ENCODE measurements around the gene MUSK.
"Not testable (repeated sequence)": the region's sequence is repeated elsewhere in the genome, so short reads cannot be mapped to it uniquely, and the experiment has no call there.

MUSK gene

GRCh38 chr9:110669433-110669832 lies 842 bp downstream of the MUSK start:
- Mint-ChIP-seq H3K36me3 (no peaks in the 10 kb centered on the region), H3K4me1 (no peaks in the 10 kb centered on the region), H3K27ac (no peak overlapping the region), H3K4me3 (no peak overlapping the region), H3K9me3 (peaks cover 3% of the 10 kb centered on the region)
- DNase-seq (ENCODE audit: low spot score in 2 of 2) (no peak), ATAC-seq (no peak)

- no peak overlapping the region for H3K4me3 Mint-ChIP-seq
- H3K27ac Mint-ChIP-seq = no peak overlapping the region
- DNase-seq (ENCODE audit: low spot score in 2 of 2) = no peak
- peaks cover 4% of the 10 kb centered on the region for H3K9me3 Mint-ChIP-seq
- no peaks in the 10 kb centered on the region for H3K4me1 Mint-ChIP-seq
- H3K36me3 Mint-ChIP-seq = no peaks in the 10 kb centered on the region
- ATAC-seq = no peak
Measured at GRCh38 chr9:110671849-110672248, 3.3 kb downstream of the MUSK start.

DNA sequence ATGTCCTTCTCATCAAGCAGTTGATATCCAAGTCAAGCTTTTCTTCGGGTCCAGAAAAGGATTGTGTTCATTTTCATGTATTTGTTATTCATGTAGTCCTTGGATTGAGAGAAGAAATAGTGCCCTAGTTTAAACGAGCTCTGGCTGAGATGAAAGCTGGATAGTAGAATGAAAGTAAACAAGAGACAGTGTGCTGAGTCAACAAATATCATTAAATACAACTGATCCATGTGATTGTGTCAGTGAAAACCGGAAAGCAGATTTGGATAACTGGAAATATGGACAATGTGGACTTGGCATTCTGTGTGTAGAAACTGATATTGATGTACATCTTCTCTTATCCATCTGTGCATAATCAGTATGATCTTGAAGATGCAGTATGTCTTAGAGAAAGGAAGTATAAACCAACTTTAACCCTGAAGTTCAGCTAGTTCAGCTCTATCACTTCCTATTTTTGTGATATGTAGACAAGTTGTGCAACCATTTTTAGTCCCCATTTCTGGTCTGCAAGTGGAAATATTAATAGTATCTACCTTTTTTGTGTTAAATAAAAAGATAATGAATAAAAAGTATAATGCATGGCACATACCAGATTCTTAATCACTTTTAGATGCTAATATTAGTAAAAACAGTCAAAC lies 4.4 kb downstream of the MUSK start:
- H3K4me3 Mint-ChIP-seq = no peak overlapping the region
- ATAC-seq (no peak), DNase-seq (ENCODE audit: low spot score in 2 of 2) (no peak)
- no peak overlapping the region for H3K27ac Mint-ChIP-seq
- peaks cover 12% of the 10 kb centered on the region for H3K9me3 Mint-ChIP-seq
- no peaks in the 10 kb centered on the region for H3K4me1 Mint-ChIP-seq
- no peaks in the 10 kb centered on the region for H3K36me3 Mint-ChIP-seq

- Mint-ChIP-seq H3K27ac (no peak overlapping the region), H3K4me3 (no peak overlapping the region), H3K9me3 (peaks cover 7% of the 10 kb centered on the region), H3K36me3 (no peaks in the 10 kb centered on the region), H3K4me1 (no peaks in the 10 kb centered on the region)
- DNase-seq (ENCODE audit: low spot score in 2 of 2) = no peak
- no peak for ATAC-seq
Measured at GRCh38 chr9:110687497-110687896, 18.9 kb downstream of the MUSK start.

GRCh38 chr9:110688329-110688728 lies 19.7 kb downstream of the MUSK start:
- Mint-ChIP-seq H3K4me3 (no peak overlapping the region), H3K4me1 (no peaks in the 10 kb centered on the region), H3K27ac (no peak overlapping the region), H3K36me3 (no peaks in the 10 kb centered on the region), H3K9me3 (peaks cover 4% of the 10 kb centered on the region)
- DNase-seq (ENCODE audit: low spot score in 2 of 2) (no peak), ATAC-seq (no peak)

DNA sequence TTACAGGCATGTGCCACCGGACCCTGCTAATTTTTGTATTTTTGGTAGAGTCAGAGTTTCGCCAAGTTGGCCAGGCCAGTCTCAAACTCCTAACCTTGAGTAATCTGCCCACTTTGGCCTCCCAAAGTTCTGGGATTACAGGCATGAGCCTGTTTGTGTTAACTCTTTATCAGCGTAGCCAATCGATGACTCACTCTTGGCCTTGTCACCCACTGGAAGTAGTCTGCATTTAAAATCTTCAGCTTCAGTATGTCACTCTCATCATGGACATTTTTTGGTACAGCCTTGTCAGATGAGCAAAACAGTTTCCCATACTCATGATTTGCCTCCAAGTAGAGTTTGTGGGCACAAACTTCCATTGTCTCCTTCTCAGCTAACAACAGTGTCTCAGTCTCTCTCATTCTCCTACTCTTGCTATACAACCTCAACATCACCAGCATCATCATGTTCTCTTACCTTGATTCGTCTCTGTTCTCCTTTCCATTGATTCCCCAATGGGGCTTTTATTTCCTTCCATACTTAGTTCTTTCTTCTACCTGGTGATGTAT lies 22.5 kb downstream of the MUSK start:
- Mint-ChIP-seq H3K36me3 (no peaks in the 10 kb centered on the region), H3K9me3 (peaks cover 6% of the 10 kb centered on the region), H3K27ac (no peak overlapping the region), H3K4me1 (no peaks in the 10 kb centered on the region), H3K4me3 (no peak overlapping the region)
- ATAC-seq (peak; percentile 51), DNase-seq (ENCODE audit: low spot score in 2 of 2) (no peak)

DNA sequence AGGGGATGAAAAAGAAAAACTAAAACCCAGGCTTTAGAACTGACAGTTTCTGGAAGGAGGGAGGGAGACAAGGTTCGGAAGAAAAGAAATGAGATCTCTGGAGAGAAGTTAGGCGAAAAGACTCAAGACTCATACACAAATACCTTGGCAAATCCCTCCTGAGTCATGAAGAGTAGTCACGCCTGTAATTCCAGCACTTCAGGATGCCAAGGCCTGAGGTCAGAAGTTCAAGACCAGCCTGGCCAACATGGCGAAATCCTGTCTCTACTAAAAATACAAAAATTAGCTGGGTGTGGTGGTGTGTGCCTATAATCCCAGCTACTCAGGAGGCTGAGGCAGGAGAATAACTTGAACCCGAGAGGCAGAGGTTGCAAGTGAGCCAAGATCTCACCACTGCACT lies 27.3 kb downstream of the MUSK start:
- not testable (repeated sequence) for H3K36me3 Mint-ChIP-seq; DNase-seq (ENCODE audit: low spot score in 2 of 2); ATAC-seq; H3K27ac Mint-ChIP-seq; H3K9me3 Mint-ChIP-seq; H3K4me1 Mint-ChIP-seq; H3K4me3 Mint-ChIP-seq

GRCh38 chr9:110700953-110701352 lies 32.4 kb downstream of the MUSK start:
- Mint-ChIP-seq H3K4me3 (no peak overlapping the region), H3K9me3 (peaks cover 6% of the 10 kb centered on the region), H3K36me3 (no peaks in the 10 kb centered on the region), H3K27ac (no peak overlapping the region), H3K4me1 (no peaks in the 10 kb centered on the region)
- no peak for DNase-seq (ENCODE audit: low spot score in 2 of 2)
- ATAC-seq = no peak

DNA sequence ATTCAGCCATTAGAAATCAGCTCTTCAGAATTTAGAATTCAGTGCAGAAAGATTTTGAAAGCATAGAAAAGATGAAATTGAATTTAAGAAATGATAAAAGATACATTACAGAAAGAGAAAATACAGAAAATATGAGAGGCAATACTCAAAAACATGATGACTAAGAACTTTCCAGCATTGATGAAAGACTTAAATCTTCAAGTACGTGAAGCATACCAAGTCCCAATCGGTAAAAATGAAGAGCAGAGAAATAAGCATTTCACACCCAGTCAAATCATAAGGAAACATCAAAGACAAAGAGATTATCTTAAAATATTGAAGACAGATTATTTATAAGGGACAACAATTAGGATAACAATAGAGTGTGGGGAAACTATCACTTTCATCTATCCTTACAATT lies 35.1 kb downstream of the MUSK start:
- no peak overlapping the region for H3K4me3 Mint-ChIP-seq
- no peaks in the 10 kb centered on the region for H3K36me3 Mint-ChIP-seq
- H3K9me3 Mint-ChIP-seq = peaks cover 2% of the 10 kb centered on the region
- DNase-seq (ENCODE audit: low spot score in 2 of 2) (no peak), ATAC-seq (no peak)
- no peak overlapping the region for H3K27ac Mint-ChIP-seq
- H3K4me1 Mint-ChIP-seq = no peaks in the 10 kb centered on the region

- Mint-ChIP-seq H3K36me3 (no peaks in the 10 kb centered on the region), H3K4me3 (no peak overlapping the region), H3K27ac (no peak overlapping the region), H3K9me3 (peaks cover 2% of the 10 kb centered on the region), H3K4me1 (no peaks in the 10 kb centered on the region)
- ATAC-seq (no peak), DNase-seq (ENCODE audit: low spot score in 2 of 2) (no peak)
Measured at GRCh38 chr9:110707419-110707818, 38.8 kb downstream of the MUSK start.

GRCh38 chr9:110710420-110710819 lies 41.8 kb downstream of the MUSK start:
- no peak overlapping the region for H3K4me3 Mint-ChIP-seq
- H3K27ac Mint-ChIP-seq = no peak overlapping the region

DNA sequence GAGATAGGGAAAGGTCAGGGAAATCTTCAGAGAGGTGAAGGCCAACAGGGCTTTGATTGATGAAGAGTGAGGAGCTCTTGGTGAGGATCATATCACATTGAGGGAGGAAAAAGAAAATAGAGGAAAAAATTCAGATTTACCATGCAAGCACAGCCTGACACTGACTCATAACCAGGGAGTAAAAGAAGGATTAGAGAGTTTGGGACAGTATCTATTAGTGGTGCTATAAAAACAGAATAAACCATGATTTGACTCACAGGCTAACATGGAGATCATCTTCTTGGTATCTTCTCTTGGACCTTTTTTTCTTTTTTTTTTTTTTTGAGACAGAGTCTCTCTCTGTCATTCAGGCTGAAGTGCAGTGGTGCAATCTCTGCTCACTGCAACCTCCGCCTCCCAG lies 44.4 kb downstream of the MUSK start:
- no peak for DNase-seq (ENCODE audit: low spot score in 2 of 2)
- Mint-ChIP-seq H3K36me3 (no peaks in the 10 kb centered on the region), H3K9me3 (peaks cover 6% of the 10 kb centered on the region), H3K4me3 (no peak overlapping the region), H3K27ac (no peak overlapping the region), H3K4me1 (no peaks in the 10 kb centered on the region)
- no peak for ATAC-seq

More at GRCh38 chr9:110710420-110710819, 41.8 kb downstream of the MUSK start:
- peaks cover 6% of the 10 kb centered on the region for H3K9me3 Mint-ChIP-seq
- DNase-seq (ENCODE audit: low spot score in 2 of 2) (no peak), ATAC-seq (no peak)
- H3K36me3 Mint-ChIP-seq = no peaks in the 10 kb centered on the region
- H3K4me1 Mint-ChIP-seq = no peaks in the 10 kb centered on the region

GRCh38 chr9:110714314-110714713 lies 45.7 kb downstream of the MUSK start:
- DNase-seq (ENCODE audit: low spot score in 2 of 2) = no peak
- H3K36me3 Mint-ChIP-seq = no peaks in the 10 kb centered on the region
- H3K4me3 Mint-ChIP-seq = no peak overlapping the region
- H3K4me1 Mint-ChIP-seq = no peaks in the 10 kb centered on the region
- H3K27ac Mint-ChIP-seq = no peak overlapping the region
- H3K9me3 Mint-ChIP-seq = peaks cover 10% of the 10 kb centered on the region
- no peak for ATAC-seq

GRCh38 chr9:110728058-110728457 lies 59.5 kb downstream of the MUSK start:
- H3K4me1 Mint-ChIP-seq = no peaks in the 10 kb centered on the region
- H3K36me3 Mint-ChIP-seq = no peaks in the 10 kb centered on the region
- no peak overlapping the region for H3K4me3 Mint-ChIP-seq
- H3K27ac Mint-ChIP-seq = no peak overlapping the region
- DNase-seq (ENCODE audit: low spot score in 2 of 2) = no peak
- H3K9me3 Mint-ChIP-seq = peaks cover 15% of the 10 kb centered on the region
- ATAC-seq = no peak

GRCh38 chr9:110729641-110730040 lies 61.0 kb downstream of the MUSK start:
- Mint-ChIP-seq H3K9me3 (peaks cover 15% of the 10 kb centered on the region), H3K4me3 (no peak overlapping the region), H3K36me3 (no peaks in the 10 kb centered on the region), H3K4me1 (no peaks in the 10 kb centered on the region), H3K27ac (no peak overlapping the region)
- DNase-seq (ENCODE audit: low spot score in 2 of 2) = no peak
- ATAC-seq = no peak

- Mint-ChIP-seq H3K9me3 (peaks cover 19% of the 10 kb centered on the region), H3K4me3 (no peak overlapping the region), H3K4me1 (no peaks in the 10 kb centered on the region), H3K36me3 (no peaks in the 10 kb centered on the region), H3K27ac (no peak overlapping the region)
- ATAC-seq = no peak
- no peak for DNase-seq (ENCODE audit: low spot score in 2 of 2)
Measured at GRCh38 chr9:110731437-110732028, 62.9 kb downstream of the MUSK start.
